H1 (cell line): ENCODE measurements around the gene CCDC80. TPM values are rescaled to one million over a fixed set of nuclear protein-coding genes. Genes with fewer than 3 reads are reported as not detected.

Source experiments
- CTCF ChIA-PET: fragments of 300-600 bp; sonication (Branson Sonifier 250); formaldehyde crosslinking; loops from one replicate; lab custom pipeline; 2021; ENCODE audit not compliant: partially characterized antibody; lab: Charles Lee
- POLR2A ChIA-PET: fragments of 300-600 bp; sonication (Branson Sonifier 250); formaldehyde crosslinking; loops from one replicate; lab custom pipeline; 2021; ENCODE audit warnings: inconsistent platforms; ENCODE audit not compliant: partially characterized antibody; lab: Charles Lee
- DNase-seq, 2 experiments: peaks; one replicate each; pipeline versions ENCODE4 v3.0.0 to v3.0.0-alpha.2; 2010 to 2022; ENCODE audit warnings: low spot score in 2 of 2, low read depth in 1 of 2, mixed read lengths in 1 of 2
- FAIRE-seq: peaks from 2 replicates; lab custom pipeline; 2011; peaks lifted over from hg19 to GRCh38; lab: Jason Lieb, UNC
- H2AFZ ChIP-seq: 2 replicates; pipeline ENCODE4 v1.8.1; 2012; ENCODE audit warnings: low read length, inconsistent platforms
- H2AK5ac ChIP-seq: 2 replicates; pipeline ENCODE4 v1.6.1; 2013; ENCODE audit warnings: low read depth, low read length
- H2BK120ac ChIP-seq: replicated peaks from 2 replicates; pipeline ENCODE3; 2013; ENCODE audit warnings: low read depth, low read length, inconsistent platforms
- H2BK12ac ChIP-seq: 2 replicates; pipeline ENCODE4 v1.6.1; 2013; ENCODE audit warnings: low read depth, low read length
- H2BK15ac ChIP-seq: 2 replicates; pipeline ENCODE4 v1.6.1; 2013; ENCODE audit warnings: low read length
- H2BK20ac ChIP-seq: 2 replicates; pipeline ENCODE4 v1.6.1; 2013; ENCODE audit warnings: low read length
- H2BK5ac ChIP-seq: 2 replicates; pipeline ENCODE4 v1.6.1; 2013; ENCODE audit warnings: low read depth, low read length
- H3K14ac ChIP-seq: 2 replicates; pipeline ENCODE4 v1.6.1; 2013; ENCODE audit warnings: inconsistent platforms; ENCODE audit not compliant: insufficient read length
- H3K18ac ChIP-seq: 2 replicates; pipeline ENCODE4 v1.6.1; 2013; ENCODE audit warnings: low read length; ENCODE audit errors: extremely low read depth
- H3K23ac ChIP-seq: 2 replicates; pipeline ENCODE4 v1.6.1; 2013; ENCODE audit warnings: inconsistent platforms; ENCODE audit not compliant: insufficient read length
- H3K23me2 ChIP-seq: 2 replicates; pipeline ENCODE4 v1.6.1; 2013; ENCODE audit warnings: low read depth, low read length
- H3K27ac ChIP-seq: 2 replicates; pipeline ENCODE4 v1.6.1; 2011; ENCODE audit warnings: low read depth, low read length, inconsistent platforms
- H3K27me3 ChIP-seq, 4 experiments: replicated peaks in 1 of 4; 1 replicate in 1 of 4; 2 replicates in 3 of 4; pipeline versions ENCODE4 v1.6.1 to v1.8.1; 2011 to 2013; ENCODE audit warnings: low read length in 3 of 4, mild to moderate bottlenecking in 3 of 4, inconsistent platforms in 2 of 4, mixed read lengths in 2 of 4, moderate library complexity in 1 of 4; ENCODE audit not compliant: control insufficient read depth in 3 of 4, insufficient read depth in 3 of 4; ENCODE audit errors: extremely low read depth in 1 of 4
- H3K36me3 ChIP-seq, 4 experiments: 2 replicates each; pipeline versions ENCODE4 v1.6.1 to v1.8.1; 2011 to 2013; ENCODE audit warnings: mild to moderate bottlenecking in 4 of 4, low read length in 3 of 4, moderate library complexity in 2 of 4, control low read depth in 1 of 4, inconsistent platforms in 1 of 4; ENCODE audit not compliant: insufficient read depth in 4 of 4, control insufficient read depth in 2 of 4
- H3K4ac ChIP-seq: replicated peaks from 2 replicates; pipeline ENCODE3; 2013; ENCODE audit warnings: low read length, low read depth, mixed read lengths, inconsistent platforms; ENCODE audit not compliant: insufficient read length
- H3K4me1 ChIP-seq, 4 experiments: replicated peaks in 1 of 4; 1 replicate in 1 of 4; 2 replicates in 3 of 4; pipeline versions ENCODE4 v1.6.1 to v1.8.1; 2011 to 2013; ENCODE audit warnings: low read length in 3 of 4, inconsistent platforms in 2 of 4, mixed read lengths in 1 of 4; ENCODE audit not compliant: insufficient read depth in 4 of 4, control insufficient read depth in 3 of 4
- H3K4me2 ChIP-seq, 2 experiments: 2 replicates each; pipeline versions ENCODE4 v1.6.1 to v1.8.1; 2011 to 2013; ENCODE audit warnings: low read depth in 2 of 2, low read length in 2 of 2, control low read depth in 1 of 2, inconsistent platforms in 1 of 2, mild to moderate bottlenecking in 1 of 2; ENCODE audit not compliant: insufficient read depth in 1 of 2
- H3K4me3 ChIP-seq, 4 experiments: fragments of 200-600, 300-600 bp in 1 of 4; sonication (generic), shearing (Covaris generic), sonication (Bioruptor Twin) in 1 of 4; 2 replicates each; pipeline versions ENCODE4 v1.5.1 to v1.8.1; 2011 to 2016; ENCODE audit warnings: low read length in 4 of 4, low read depth in 3 of 4, control low read depth in 2 of 4, inconsistent platforms in 2 of 4, mild to moderate bottlenecking in 2 of 4, mixed read lengths in 1 of 4, moderate library complexity in 1 of 4; ENCODE audit not compliant: insufficient read depth in 2 of 4; ENCODE audit errors: extremely low read depth in 1 of 4
- H3K56ac ChIP-seq: replicated peaks from 2 replicates; pipeline ENCODE3; 2013; ENCODE audit warnings: low read depth, mild to moderate bottlenecking, mixed read lengths, low read length, inconsistent platforms; ENCODE audit not compliant: insufficient read length
- H3K79me1 ChIP-seq: 2 replicates; pipeline ENCODE4 v1.6.1; 2013; ENCODE audit warnings: low read depth, low read length, control low read depth
- H3K79me2 ChIP-seq, 2 experiments: 2 replicates each; pipeline versions ENCODE4 v1.6.1 to v1.8.1; 2012 to 2013; ENCODE audit warnings: low read length in 2 of 2, mild to moderate bottlenecking in 2 of 2, inconsistent platforms in 1 of 2; ENCODE audit not compliant: insufficient read depth in 2 of 2, control insufficient read depth in 1 of 2
- H3K9ac ChIP-seq, 4 experiments: replicated peaks in 1 of 4; 1 replicate in 1 of 4; 2 replicates in 3 of 4; pipeline versions ENCODE4 v1.6.1 to v1.8.1; 2011 to 2013; ENCODE audit warnings: low read depth in 3 of 4, low read length in 3 of 4, control low read depth in 2 of 4, mild to moderate bottlenecking in 2 of 4, moderate library complexity in 2 of 4, inconsistent platforms in 1 of 4; ENCODE audit errors: extremely low read depth in 1 of 4
- H3K9me3 ChIP-seq, 2 experiments: 2 replicates each; pipeline versions ENCODE4 v1.6.1 to v1.8.1; 2012 to 2013; ENCODE audit warnings: mild to moderate bottlenecking in 2 of 2, moderate library complexity in 2 of 2, control low read depth in 1 of 2, inconsistent platforms in 1 of 2, low read depth in 1 of 2, low read length in 1 of 2, mixed read lengths in 1 of 2; ENCODE audit not compliant: insufficient read depth in 2 of 2
- H4K20me1 ChIP-seq, 2 experiments: replicated peaks in 1 of 2; 2 replicates each; pipeline versions ENCODE3 to v1.8.1; 2011 to 2013; ENCODE audit warnings: inconsistent platforms in 2 of 2, low read length in 2 of 2, mild to moderate bottlenecking in 1 of 2; ENCODE audit not compliant: insufficient read depth in 2 of 2, control insufficient read depth in 1 of 2
- H4K5ac ChIP-seq: 2 replicates; pipeline ENCODE4 v1.6.1; 2013; ENCODE audit warnings: low read length, low read depth, mixed read lengths, inconsistent platforms; ENCODE audit not compliant: insufficient read length
- H4K8ac ChIP-seq: 2 replicates; pipeline ENCODE4 v1.8.0; 2013; ENCODE audit warnings: mild to moderate bottlenecking, moderate library complexity, low read length, inconsistent platforms; ENCODE audit not compliant: insufficient read depth; ENCODE audit errors: extremely low read depth
- H4K91ac ChIP-seq: replicated peaks from 2 replicates; pipeline ENCODE3; 2013; ENCODE audit warnings: low read length, mixed read lengths, inconsistent platforms; ENCODE audit not compliant: insufficient read length
- ATF3 ChIP-seq: IDR thresholded peaks from 2 replicates; pipeline ENCODE4 v1.6.1; 2011; ENCODE audit warnings: low read depth, mild to moderate bottlenecking, low read length; ENCODE audit not compliant: insufficient read depth
- BACH1 ChIP-seq: IDR thresholded peaks from 2 replicates; pipeline ENCODE4 v1.6.1; 2012; ENCODE audit warnings: low read length, improper control_type of control experiment
- CTBP2 ChIP-seq: IDR thresholded peaks from 2 replicates; pipeline ENCODE4 v1.7.0; 2011; ENCODE audit warnings: borderline replicate concordance, mild to moderate bottlenecking, moderate library complexity, mixed read lengths, low read length; ENCODE audit not compliant: insufficient read depth, insufficient read length
- CTCF ChIP-seq, 3 experiments: IDR thresholded peaks; 1 replicate in 2 of 3; 2 replicates in 1 of 3; pipeline versions ENCODE4 v1.5.1 to v1.6.1; 2011; ENCODE audit warnings: low read length in 3 of 3, mild to moderate bottlenecking in 3 of 3, inconsistent platforms in 2 of 3, low read depth in 1 of 3, moderate library complexity in 1 of 3; ENCODE audit not compliant: insufficient read depth in 1 of 3; ENCODE audit errors: control extremely low read depth in 1 of 3
- EGR1 ChIP-seq: IDR thresholded peaks from 2 replicates; pipeline ENCODE4 v1.6.1; 2011; ENCODE audit warnings: low read depth, low read length, borderline replicate concordance
- GTF2F1 ChIP-seq: IDR thresholded peaks from 2 replicates; pipeline ENCODE4 v1.6.1; 2012; ENCODE audit warnings: low read depth, low read length, improper control_type of control experiment, borderline replicate concordance
- MAFK ChIP-seq: IDR thresholded peaks from 2 replicates; pipeline ENCODE4 v1.6.1; 2012; ENCODE audit warnings: low read depth, mild to moderate bottlenecking, improper control_type of control experiment, low read length
- NRF1 ChIP-seq: IDR thresholded peaks from 2 replicates; pipeline ENCODE4 v1.6.1; 2011; ENCODE audit warnings: mild to moderate bottlenecking, low read depth, low read length, improper control_type of control experiment
- SP2 ChIP-seq: IDR thresholded peaks from 2 replicates; pipeline ENCODE4 v1.6.1; 2012; ENCODE audit warnings: mild to moderate bottlenecking, low read length, inconsistent platforms
- TAF1 ChIP-seq: IDR thresholded peaks from 2 replicates; pipeline ENCODE4 v1.6.1; 2011; ENCODE audit warnings: mild to moderate bottlenecking, low read depth, low read length
- YY1 ChIP-seq: IDR thresholded peaks from 2 replicates; pipeline ENCODE4 v1.6.1; 2011; ENCODE audit warnings: low read depth, mild to moderate bottlenecking, low read length
- WGBS, 2 experiments: shearing (Covaris generic) in 1 of 2; methylation state at CpG; one replicate each; pipeline versions ENCODE4 v1.1.6 to v1.1.7; 2013 to 2015; ENCODE audit warnings: low lambda C conversion rate in 2 of 2, mixed read lengths in 2 of 2, inconsistent platforms in 1 of 2, low coverage in 1 of 2, missing lambda C conversion rate in 1 of 2; ENCODE audit not compliant: insufficient replicate concordance in 2 of 2, insufficient coverage in 1 of 2, insufficient read length in 1 of 2; ENCODE audit errors: extremely low coverage in 1 of 2, missing lambda C conversion rate in 1 of 2; 5-methylcytosine and 5-hydroxymethylcytosine counted together
- polyA plus RNA-seq, 7 experiments: library from polyadenylated mRNA; depleted of rRNA in 3 of 7; stranded (reverse) in 5 of 7; unstranded in 2 of 7; fragments of >200 nt in 5 of 7; fragments of 200-250 nt in 2 of 7; gene quantifications; 1 replicate in 5 of 7; 2 replicates in 1 of 7; 4 replicates in 1 of 7; pipeline versions ENCODE4 v1.2.1 to v1.2.3, GENCODE V29; 2011 to 2013; ENCODE audit warnings: missing spikeins in 2 of 7, mixed read lengths in 2 of 7
- total RNA-seq: library from RNA; stranded (reverse); fragmentation: NEBNext Ultra II Directional; extraction: Animal tissue kit (Norgen Biotek cat#: 25700); gene quantifications from 2 replicates; pipeline ENCODE4 v1.2.1, GENCODE V29; 2021

CCDC80 gene
- total and polyA plus RNA-seq, 2 of the 8 experiments (the other 6 are each of a cell fraction or from before 2014, with no cell fraction given), result 1.1 to 12.9 TPM

GRCh38 chr3:112675943-112676535 lies 35.1 kb upstream of the CCDC80 start:
- no peak overlapping the region for H2AFZ ChIP-seq
- POLR2A ChIA-PET, result no interaction called here
- no peaks in the 10 kb centered on the region for H3K27me3 ChIP-seq
- no peaks in the 10 kb centered on the region for H3K9me3 ChIP-seq
- no peaks in the 10 kb centered on the region for H3K36me3 ChIP-seq
- H3K79me1 ChIP-seq, result no peaks in the 10 kb centered on the region
- no peak overlapping the region for H3K14ac ChIP-seq
- H2BK5ac ChIP-seq, result no peak overlapping the region
- no peak overlapping the region for H2BK15ac ChIP-seq
- no peak overlapping the region for H2BK120ac ChIP-seq
- no peak overlapping the region for H2AK5ac ChIP-seq
- no peak overlapping the region for H2BK12ac ChIP-seq
- no peak overlapping the region for H4K8ac ChIP-seq
- H3K27ac ChIP-seq, result no peak overlapping the region
- CTCF ChIA-PET, result interaction anchor here (1.2 to 2.3 kb wide), 2 partner anchors 17 to 22 kb away, joined by 3 to 6 read pairs; no protein-coding TSS in a partner anchor
- no peak for TF ChIP-seq BACH1
- no peak for TF ChIP-seq ATF3
- TF ChIP-seq EGR1, result no peak
- no peak for TF ChIP-seq TAF1
- TF ChIP-seq MAFK, result no peak
- TF ChIP-seq SP2, result no peak
- no peak for TF ChIP-seq YY1
- TF ChIP-seq CTCF (IDR thresholded peaks at IDR 0.05; ENCODE audit: control extremely low read depth in 1 of 3, insufficient read depth in 1 of 3, low read depth in 1 of 3, low read length in 3 of 3), result no peak
- TF ChIP-seq NRF1, result no peak
- no peak for TF ChIP-seq GTF2F1
- TF ChIP-seq CTBP2, result no peak
- no peak overlapping the region for H3K23ac ChIP-seq
- H3K4me1 ChIP-seq, result peaks cover 0 to 9% (median 2%) of the 10 kb centered on the region in 4 experiments; a peak in 4 of 7 replicates
- no peaks in the 10 kb centered on the region for H3K23me2 ChIP-seq
- no peak overlapping the region for H3K4me3 ChIP-seq
- no peak overlapping the region for H3K18ac ChIP-seq
- H3K79me2 ChIP-seq, result no peaks in the 10 kb centered on the region
- no peak overlapping the region for H3K56ac ChIP-seq
- no peak overlapping the region for H3K4ac ChIP-seq
- H3K4me2 ChIP-seq, result no peak overlapping the region
- H2BK20ac ChIP-seq, result no peak overlapping the region
- H4K20me1 ChIP-seq, result no peaks in the 10 kb centered on the region
- no peak overlapping the region for H4K91ac ChIP-seq
- no peak overlapping the region for H4K5ac ChIP-seq
- 89% methylated on average over 4 of the region's 4 CpGs; no CpG with 5 or more reads in 1 of the 2 experiments for WGBS, 2 experiments
- DNase-seq, result no peak
- H3K9ac ChIP-seq, result no peak overlapping the region
- no peak for FAIRE-seq
